T47D (cell line): Measurements from ENCODE around the gene GTF3C5.
"Not testable (repeated sequence)": the region's sequence is repeated elsewhere in the genome, so short reads cannot be mapped to it uniquely, and the experiment has no call there.

Experiments used
- DNase-seq, 2 experiments: peaks; one replicate each; pipeline versions ENCODE4 v3.0.0 to v3.0.0-alpha.2; 2011 to 2012; ENCODE audit warnings: low read depth in 1 of 2, low spot score in 1 of 2
- JUND ChIP-seq: IDR thresholded peaks from 2 replicates; pipeline ENCODE4 v1.6.1; 2012; ENCODE audit warnings: low read depth
- in situ Hi-C: cut with HindIII; loops from 2 replicates; pipeline ENCODE4 v1.10.0; 2016; ENCODE audit warnings: low sequenced_read_pairs, low pct_unique_long_range_greater_than_20kb

The GTF3C5 gene

DNA sequence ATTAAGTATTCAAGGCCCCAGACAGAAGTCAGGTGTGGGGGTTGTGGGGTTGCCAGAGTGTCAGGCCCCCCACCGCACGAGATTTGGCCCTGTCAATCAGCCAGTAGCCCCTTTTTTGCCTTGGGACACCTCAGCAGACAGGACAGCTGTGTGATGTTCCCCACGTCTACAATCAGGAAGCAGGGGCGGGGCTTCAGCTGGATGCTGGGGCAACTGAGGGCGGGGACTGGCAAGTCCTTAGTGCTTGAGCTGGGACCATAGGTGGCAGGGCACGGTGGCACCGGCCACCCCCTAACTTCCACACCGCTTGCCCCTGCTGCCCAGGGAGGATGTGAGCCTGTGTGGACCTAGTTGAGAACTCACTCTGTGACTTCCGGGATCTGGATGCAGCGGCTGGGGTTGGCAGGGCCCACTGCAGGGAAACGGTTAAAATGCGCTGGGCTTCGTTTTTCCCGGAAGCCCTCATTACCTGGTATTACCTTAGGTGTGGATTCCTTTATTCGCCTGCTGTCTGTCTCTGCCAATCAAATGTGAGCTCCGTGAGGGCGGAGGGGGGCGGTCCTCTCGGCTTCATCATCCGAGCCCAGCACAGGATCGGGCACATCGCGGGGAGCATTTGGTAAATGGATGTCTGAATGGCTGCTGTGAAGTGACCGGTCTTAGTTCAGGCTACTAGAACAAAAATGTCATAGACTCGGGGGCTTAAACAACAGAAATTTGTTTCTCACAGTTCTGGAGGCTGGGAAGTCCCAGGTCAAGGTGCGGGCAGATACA lies 7.5 kb upstream of the GTF3C5 start:
- DNase-seq = peak in 1 of 2 experiments; percentile 16
- in situ Hi-C loops = no loop called here
- no peak for TF ChIP-seq JUND

DNA sequence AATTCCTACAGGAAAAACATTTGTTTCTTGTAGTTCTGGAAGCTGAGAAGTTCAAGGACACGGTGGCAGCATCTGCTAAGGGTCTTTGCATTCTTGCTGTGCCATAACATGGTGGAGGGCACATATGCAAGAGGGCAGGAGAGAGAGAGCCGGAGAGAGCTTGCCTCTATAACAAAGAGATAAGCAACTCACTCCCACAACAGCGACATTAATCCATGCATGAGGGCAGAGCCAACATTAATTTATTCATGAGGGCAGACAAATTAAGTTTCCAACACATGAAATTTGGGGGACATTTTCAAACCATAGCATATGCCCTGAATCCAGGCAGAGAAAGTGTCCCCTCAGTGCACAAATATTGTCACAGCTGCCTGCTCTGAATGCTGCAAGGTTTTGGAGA lies 4.4 kb upstream of the GTF3C5 start:
- TF ChIP-seq JUND = no peak
- in situ Hi-C loops = no loop called here
- no peak for DNase-seq

DNA sequence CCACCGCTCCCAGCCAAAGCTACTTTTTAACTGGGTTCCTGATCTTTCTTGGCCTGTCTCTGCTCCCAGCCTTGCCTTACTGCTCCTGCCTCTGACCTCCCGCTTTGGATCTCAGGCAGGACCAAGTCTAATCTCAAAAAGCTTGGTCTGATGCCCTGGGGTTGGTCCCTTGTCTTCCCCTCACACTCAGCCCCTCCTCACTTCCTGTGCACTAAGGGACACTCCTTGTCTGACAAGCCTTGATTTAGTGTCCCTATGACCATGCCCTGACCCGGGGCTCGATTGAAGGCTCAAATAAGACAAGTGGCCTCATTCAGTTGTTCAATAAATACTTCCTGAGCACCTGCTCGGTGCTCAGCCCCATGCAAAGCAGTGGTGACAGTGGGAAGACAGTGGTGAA lies 3.7 kb upstream of the GTF3C5 start:
- no peak for TF ChIP-seq JUND
- no peak for DNase-seq
- in situ Hi-C loops = no loop called here

DNA sequence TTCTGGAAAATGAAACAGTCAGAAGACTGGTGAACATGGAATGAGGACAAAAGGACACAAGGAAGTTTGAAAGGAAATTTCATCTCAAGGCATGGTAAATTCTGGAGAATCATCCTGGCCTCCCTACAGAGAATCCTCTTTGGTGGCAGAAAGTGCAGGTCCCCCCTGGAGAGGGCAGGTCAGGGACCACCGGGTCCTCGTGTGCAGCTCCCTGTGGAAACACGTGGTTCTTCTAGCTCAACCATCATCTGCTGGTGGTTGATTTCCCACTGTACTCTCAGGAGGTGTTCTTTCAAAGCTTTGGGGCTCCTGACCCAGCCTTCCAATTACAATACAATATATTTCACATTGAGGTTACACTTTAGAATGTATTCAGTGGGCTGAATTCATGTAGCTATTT lies 2.6 kb upstream of the GTF3C5 start:
- DNase-seq = no peak
- in situ Hi-C loops = no loop called here
- no peak for TF ChIP-seq JUND

DNA sequence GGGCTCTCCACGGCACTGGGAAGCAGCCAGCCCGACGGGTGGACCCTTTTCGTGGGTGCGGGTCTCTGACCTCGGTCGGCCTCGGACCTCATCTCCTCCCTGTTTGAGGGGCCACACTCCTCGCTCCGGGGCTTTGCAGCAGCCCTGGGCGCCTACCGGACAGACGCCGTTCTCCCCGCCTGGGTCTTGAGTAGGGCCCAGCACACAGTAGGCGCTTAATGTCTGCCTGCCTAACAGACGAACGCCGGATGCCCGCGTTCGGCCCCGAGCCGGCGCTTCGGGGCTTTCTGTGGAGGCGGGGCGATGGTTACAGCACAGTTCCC lies 842 bp upstream of the GTF3C5 start:
- in situ Hi-C loops = no loop called here
- DNase-seq = no peak
- TF ChIP-seq JUND = no peak

DNA sequence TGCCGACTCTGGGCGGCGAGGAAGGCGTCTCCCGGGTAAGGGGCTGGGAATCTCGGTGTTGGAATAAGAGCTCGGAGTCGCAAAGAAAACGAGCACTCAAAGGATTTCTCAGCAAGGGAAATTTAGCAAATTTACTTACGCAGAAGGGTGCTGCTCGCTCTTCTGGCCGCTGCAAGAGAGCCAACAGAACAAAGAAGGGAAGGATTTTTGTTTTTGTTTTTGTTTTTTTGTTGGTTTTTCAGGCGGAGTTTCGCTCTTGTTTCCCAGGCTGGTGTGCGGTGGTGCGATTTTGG lies 279 bp downstream of the GTF3C5 start:
- DNase-seq = no peak
- in situ Hi-C loops = no loop called here
- TF ChIP-seq JUND = no peak

DNA sequence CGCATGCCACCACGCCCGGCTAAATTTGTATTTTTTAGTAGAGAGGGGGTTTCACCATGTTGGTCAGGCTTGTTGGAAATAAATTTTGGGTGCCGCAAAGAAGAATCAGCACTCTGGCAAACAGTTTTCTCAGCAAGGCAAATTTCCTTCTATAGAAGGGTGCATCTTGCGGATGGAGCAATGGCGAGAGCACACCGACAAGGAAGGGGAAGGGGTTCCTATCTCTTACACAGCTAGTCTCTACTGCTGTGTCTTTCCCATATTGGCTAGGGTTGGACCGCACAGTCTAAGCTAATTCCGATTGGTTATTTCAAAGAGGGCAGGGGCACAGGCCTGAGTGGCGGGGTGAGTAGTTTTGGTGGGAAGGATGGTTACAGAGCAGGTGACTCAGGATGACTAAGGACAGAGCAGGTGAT lies 707 bp downstream of the GTF3C5 start:
- no peak for DNase-seq
- in situ Hi-C loops = no loop called here
- no peak for TF ChIP-seq JUND

DNA sequence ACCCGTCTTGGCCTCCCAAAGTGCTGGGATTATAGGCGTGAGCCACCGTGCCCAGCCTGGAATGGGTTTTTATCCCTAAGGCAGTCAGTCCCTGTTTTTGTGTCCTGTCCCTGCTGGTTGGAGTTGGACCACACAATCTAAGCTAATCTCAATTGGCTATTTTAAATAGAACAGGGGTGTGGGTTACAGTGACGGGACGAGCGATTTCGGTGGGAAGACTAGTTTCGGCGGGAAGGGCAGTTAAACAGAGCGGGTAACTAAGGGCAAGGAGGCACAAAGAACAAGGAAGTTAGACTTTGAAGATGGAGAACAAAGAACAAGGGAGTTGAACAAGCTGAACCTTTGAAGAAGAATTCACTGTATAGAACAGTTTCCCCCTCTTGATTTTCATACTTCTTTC lies 1.4 kb downstream of the GTF3C5 start:
- in situ Hi-C loops = no loop called here
- no peak for TF ChIP-seq JUND
- no peak for DNase-seq

DNA sequence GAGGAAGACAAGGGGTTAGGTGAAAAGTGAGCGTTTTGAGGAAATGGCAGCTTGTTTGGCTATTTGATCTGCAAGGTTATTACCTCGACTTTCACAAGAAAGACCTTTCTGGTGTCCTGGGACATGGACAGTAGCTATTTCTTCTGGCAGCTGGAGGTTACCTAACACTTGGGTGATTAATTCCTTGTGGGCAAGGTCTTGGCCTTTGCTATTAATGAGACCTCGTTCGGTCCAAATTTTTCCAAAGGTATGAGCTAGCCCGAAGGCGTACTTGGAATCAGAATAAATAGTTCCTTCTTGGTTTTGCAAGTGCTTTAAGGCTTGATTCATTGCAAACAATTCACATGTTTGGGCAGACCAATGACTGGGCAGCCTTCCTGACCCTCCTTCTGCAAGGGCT lies 4.9 kb downstream of the GTF3C5 start:
- DNase-seq = no peak
- no peak for TF ChIP-seq JUND
- in situ Hi-C loops = no loop called here

DNA sequence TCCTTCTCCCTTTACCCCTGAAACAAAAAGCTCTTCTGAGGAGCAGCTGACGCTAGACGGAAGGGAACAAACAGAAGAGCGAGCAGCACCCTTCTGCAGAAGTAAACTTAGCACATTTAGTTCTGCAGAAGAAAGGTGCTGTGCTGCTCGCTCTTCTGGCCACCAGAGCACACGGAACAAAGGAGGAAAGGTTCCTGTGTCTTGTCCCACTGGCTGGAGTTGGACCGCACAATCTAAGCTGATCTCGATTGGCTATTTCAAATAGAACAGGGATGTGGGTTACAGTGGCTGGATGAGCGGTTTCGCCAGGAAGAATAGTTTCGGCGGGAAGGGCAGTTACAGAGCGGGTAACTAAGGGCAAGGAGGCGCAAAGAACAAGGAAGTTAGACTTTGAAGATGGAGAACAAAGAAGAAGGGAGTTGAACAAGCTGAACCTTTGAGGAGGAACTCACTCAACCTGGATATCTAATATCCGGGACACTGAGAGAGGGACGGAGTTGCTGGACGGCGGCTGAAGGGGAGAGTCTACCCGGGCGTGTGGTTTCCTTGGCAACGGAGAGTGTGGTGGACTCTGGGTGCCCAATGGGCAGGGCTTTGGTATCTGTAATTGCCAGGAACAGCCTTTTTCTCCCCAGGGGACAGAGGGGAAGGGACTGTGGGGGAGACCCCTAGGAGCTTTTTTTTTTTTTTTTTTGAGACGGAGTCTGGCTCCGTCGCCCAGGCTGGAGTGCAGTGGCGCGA lies 7.1 kb downstream of the GTF3C5 start:
- in situ Hi-C loops = no loop called here
- TF ChIP-seq JUND = no peak
- no peak for DNase-seq

DNA sequence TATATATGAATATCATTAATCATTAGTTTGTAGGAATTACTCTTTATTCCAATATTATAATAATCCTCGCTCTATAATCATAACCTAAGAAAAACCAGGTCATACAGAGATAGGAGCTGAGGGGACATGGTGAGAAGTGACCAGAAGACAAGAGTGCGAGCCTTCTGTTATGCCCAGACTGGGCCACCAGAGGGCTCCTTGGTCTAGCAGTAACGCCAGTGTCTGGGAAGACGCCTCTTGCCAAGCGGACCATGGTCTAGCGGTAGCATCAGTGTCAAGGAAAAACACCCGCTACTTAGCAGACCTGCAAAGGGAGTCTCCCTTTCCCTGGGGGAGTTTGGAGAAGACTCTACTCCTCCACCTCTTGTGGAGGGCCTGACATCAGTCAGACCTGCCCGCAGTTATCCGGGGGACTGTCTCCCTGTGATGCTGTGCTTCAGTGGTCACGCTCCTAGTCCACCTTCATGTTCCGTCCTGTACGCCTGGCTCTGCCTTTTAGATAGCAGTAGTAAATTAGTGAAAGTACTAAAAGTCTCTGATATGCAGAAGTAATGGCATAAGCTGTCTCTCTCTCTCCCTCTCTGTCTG lies 10.2 kb downstream of the GTF3C5 start:
- in situ Hi-C loops = not testable (repeated sequence)
- DNase-seq = peak in 1 of 2 experiments; percentile 75

DNA sequence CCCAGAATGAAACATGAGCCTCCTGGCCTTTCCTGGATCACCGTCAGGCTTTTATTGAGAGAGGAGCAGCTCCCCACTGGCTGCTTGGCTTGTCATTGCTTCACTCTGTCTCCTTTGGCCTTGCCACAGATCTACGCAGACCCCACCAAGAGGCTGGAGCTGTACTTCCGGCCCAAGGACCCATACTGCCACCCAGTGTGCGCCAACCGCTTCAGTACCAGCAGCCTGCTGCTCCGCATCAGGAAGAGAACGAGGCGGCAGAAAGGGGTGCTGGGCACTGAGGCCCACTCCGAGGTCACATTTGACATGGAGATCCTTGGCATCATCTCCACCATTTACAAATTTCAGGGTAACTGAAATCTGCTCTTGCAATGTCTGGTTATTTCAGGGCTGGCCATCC lies 11.2 kb downstream of the GTF3C5 start:
- in situ Hi-C loops = no loop called here
- no peak for TF ChIP-seq JUND
- DNase-seq = no peak

DNA sequence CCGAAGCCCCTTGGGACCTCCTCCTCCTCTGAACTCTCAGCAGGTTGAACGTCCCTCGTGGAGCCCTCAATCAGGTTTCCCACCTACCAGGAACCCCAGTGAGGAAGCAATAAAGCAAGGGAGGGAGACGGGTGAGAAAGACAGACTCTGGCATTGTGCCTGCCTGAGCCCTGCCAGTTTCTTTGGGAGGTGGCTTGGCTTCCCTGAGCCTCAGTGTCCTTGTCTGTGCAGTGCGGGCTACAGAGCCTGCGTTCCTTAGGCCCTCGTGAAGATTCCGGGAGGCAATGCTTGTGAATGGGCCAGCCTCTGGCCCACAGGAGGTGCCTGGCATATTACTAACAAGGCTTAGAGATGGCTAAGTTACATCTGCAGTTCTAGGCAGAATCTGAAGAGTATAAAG lies 11.9 kb downstream of the GTF3C5 start:
- no peak for TF ChIP-seq JUND
- in situ Hi-C loops = no loop called here
- no peak for DNase-seq
